NCI-H748 (cell line): ENCODE measurements around the gene FAM184A.
"Not testable (repeated sequence)": the region's sequence is repeated elsewhere in the genome, so short reads cannot be mapped to it uniquely, and the experiment has no call there.

ENCODE experiments used
- DNase-seq: peaks from one replicate; lab custom pipeline; 2025; ENCODE audit not compliant: unreplicated experiment; lab: John Stamatoyannopoulos, UW

Gene FAM184A

GRCh38 chr6:119020597-119021561, 57.6 kb downstream of the FAM184A start:
- DNase-seq, result no peak

- not testable (repeated sequence) for DNase-seq
Observed at GRCh38 chr6:119015165-119015564, 63.3 kb downstream of the FAM184A start.

GRCh38 chr6:119012521-119012920, 65.9 kb downstream of the FAM184A start:
- no peak for DNase-seq

GRCh38 chr6:119009266-119009665, 69.2 kb downstream of the FAM184A start:
- not testable (repeated sequence) for DNase-seq

GRCh38 chr6:119006974-119007373, 71.5 kb downstream of the FAM184A start:
- no peak for DNase-seq

- DNase-seq, result no peak
Observed at GRCh38 chr6:119002069-119002468, 76.4 kb downstream of the FAM184A start.

GRCh38 chr6:118999494-119000040, 78.9 kb downstream of the FAM184A start:
- no peak for DNase-seq

- DNase-seq, result not testable (repeated sequence)
Observed at GRCh38 chr6:118997426-118997825, 81.0 kb downstream of the FAM184A start.

GRCh38 chr6:118996289-118996820, 82.1 kb downstream of the FAM184A start:
- no peak for DNase-seq

- DNase-seq, result no peak
Observed at GRCh38 chr6:118993803-118994251, 84.6 kb downstream of the FAM184A start.

- DNase-seq, result no peak
Observed at GRCh38 chr6:118993358-118993757, 85.1 kb downstream of the FAM184A start.

- DNase-seq, result no peak
Observed at GRCh38 chr6:118992186-118992795, 86.2 kb downstream of the FAM184A start.

- DNase-seq, result no peak
Observed at GRCh38 chr6:118986312-118986711, 92.2 kb downstream of the FAM184A start.

GRCh38 chr6:118985123-118985830, 93.2 kb downstream of the FAM184A start:
- DNase-seq, result no peak

GRCh38 chr6:118984342-118984741, 94.1 kb downstream of the FAM184A start:
- no peak for DNase-seq

GRCh38 chr6:118982575-118982911, 95.9 kb downstream of the FAM184A start:
- no peak for DNase-seq

- peak; percentile 17 for DNase-seq
Observed at GRCh38 chr6:118981884-118982574, 96.4 kb downstream of the FAM184A start.

- DNase-seq, result no peak
Observed at GRCh38 chr6:118980063-118980462, 98.4 kb downstream of the FAM184A start.

- no peak for DNase-seq
Observed at GRCh38 chr6:118974790-118975189, 103.7 kb downstream of the FAM184A start.

- DNase-seq, result no peak
Observed at GRCh38 chr6:118971682-118972081, 106.8 kb downstream of the FAM184A start.
